MM.1S (cell line): ENCODE measurements around the gene YOD1.

ENCODE experiments used
- DNase-seq: peaks from one replicate; pipeline ENCODE4 v3.0.0-alpha.2; 2015
- H2AFZ ChIP-seq: fragments of 300-600 bp; sonication (generic); 2 replicates; pipeline ENCODE4 v1.6.0; 2016; ENCODE audit warnings: antibody characterized with exemption, low read length
- H3F3A ChIP-seq: fragments of 300-600 bp; sonication (generic); 2 replicates; pipeline ENCODE4 v1.6.1; 2016; ENCODE audit warnings: mild to moderate bottlenecking, antibody characterized with exemption, low read length, moderate library complexity, mixed read lengths; ENCODE audit not compliant: insufficient read depth
- H3K27ac ChIP-seq: fragments of 300-600 bp; sonication (generic); 2 replicates; pipeline ENCODE4 v1.5.1; 2016; ENCODE audit warnings: mild to moderate bottlenecking, low read length
- H3K27me3 ChIP-seq: fragments of 300-600 bp; sonication (generic); replicated peaks from 2 replicates; pipeline ENCODE4 v1.6.0; 2016; ENCODE audit warnings: low read length; ENCODE audit not compliant: insufficient read depth
- H3K36me3 ChIP-seq: fragments of 300-600 bp; sonication (generic); replicated peaks from 2 replicates; pipeline ENCODE4 v1.6.1; 2016; ENCODE audit warnings: mild to moderate bottlenecking, low read length, mixed read lengths; ENCODE audit not compliant: insufficient read depth
- H3K4me1 ChIP-seq: fragments of 300-600 bp; sonication (generic); 2 replicates; pipeline ENCODE4 v1.6.1; 2016; ENCODE audit warnings: low read length, mixed read lengths
- H3K4me2 ChIP-seq: fragments of 300-600 bp; sonication (generic); 2 replicates; pipeline ENCODE4 v1.6.0; 2016; ENCODE audit warnings: low read depth, low read length
- H3K4me3 ChIP-seq: fragments of 300-600 bp; sonication (generic); 2 replicates; pipeline ENCODE4 v1.5.1; 2016; ENCODE audit warnings: low read length, mixed read lengths
- H3K79me2 ChIP-seq: fragments of 300-600 bp; sonication (generic); 2 replicates; pipeline ENCODE4 v1.6.1; 2016; ENCODE audit warnings: mixed run types, low read length, mixed read lengths
- H3K9ac ChIP-seq: fragments of 300-600 bp; sonication (generic); 2 replicates; pipeline ENCODE4 v1.6.1; 2016; ENCODE audit warnings: low read length, mixed read lengths
- H3K9me2 ChIP-seq: fragments of 300-600 bp; sonication (generic); replicated peaks from 2 replicates; pipeline ENCODE4 v1.6.1; 2016; ENCODE audit warnings: mild to moderate bottlenecking, low read length, mixed read lengths; ENCODE audit not compliant: insufficient read depth
- H3K9me3 ChIP-seq: fragments of 300-600 bp; sonication (generic); replicated peaks from 2 replicates; pipeline ENCODE4 v1.6.1; 2016; ENCODE audit warnings: mild to moderate bottlenecking, low read length, mixed read lengths; ENCODE audit not compliant: insufficient read depth
- H4K20me1 ChIP-seq: fragments of 300-600 bp; sonication (generic); 2 replicates; pipeline ENCODE4 v1.6.1; 2016; ENCODE audit warnings: mild to moderate bottlenecking, low read length, moderate library complexity, mixed read lengths; ENCODE audit not compliant: insufficient read depth
- EZH2 ChIP-seq: fragments of 300-600 bp; sonication (generic); optimal IDR thresholded peaks from 2 replicates; pipeline ENCODE3; 2017; ENCODE audit warnings: low read depth, mild to moderate bottlenecking, antibody characterized with exemption, low read length, mixed read lengths
- EZH2phosphoT487 ChIP-seq: fragments of 300-600 bp; sonication (generic); IDR thresholded peaks from 2 replicates; pipeline ENCODE4 v1.6.1; 2018; ENCODE audit warnings: antibody characterized with exemption, low read length
- TF ChIP-seq, protein P1 (sequence below): fragments of 300-600 bp; sonication (generic); IDR thresholded peaks from 2 replicates; pipeline ENCODE4 v1.5.1; 2016; ENCODE audit warnings: antibody characterized with exemption, low read length, mixed read lengths

YOD1 gene

DNA sequence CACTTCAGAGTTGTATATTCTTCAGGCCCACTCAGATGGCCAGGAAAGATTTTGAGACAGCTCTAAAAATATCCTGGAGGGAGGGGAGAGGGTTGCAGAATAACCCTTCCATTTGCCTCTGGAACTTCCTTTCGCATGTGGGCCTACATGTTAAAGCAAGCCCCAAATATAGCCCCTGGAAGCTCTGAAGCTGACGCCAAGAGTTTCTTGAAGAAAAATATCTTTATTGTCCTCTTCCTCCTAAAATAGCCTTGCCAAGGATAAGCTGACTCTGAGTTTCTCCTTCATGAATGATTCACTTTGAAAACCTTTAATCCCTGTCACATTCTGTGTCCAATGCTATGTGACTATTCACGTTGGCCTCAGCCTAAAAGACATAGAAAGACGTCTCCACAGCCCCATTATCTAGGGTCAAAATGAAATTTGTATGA is 24.9 kb downstream of the YOD1 start:
- no peak overlapping the region for H3K4me3 ChIP-seq
- TF ChIP-seq, protein P1, sequence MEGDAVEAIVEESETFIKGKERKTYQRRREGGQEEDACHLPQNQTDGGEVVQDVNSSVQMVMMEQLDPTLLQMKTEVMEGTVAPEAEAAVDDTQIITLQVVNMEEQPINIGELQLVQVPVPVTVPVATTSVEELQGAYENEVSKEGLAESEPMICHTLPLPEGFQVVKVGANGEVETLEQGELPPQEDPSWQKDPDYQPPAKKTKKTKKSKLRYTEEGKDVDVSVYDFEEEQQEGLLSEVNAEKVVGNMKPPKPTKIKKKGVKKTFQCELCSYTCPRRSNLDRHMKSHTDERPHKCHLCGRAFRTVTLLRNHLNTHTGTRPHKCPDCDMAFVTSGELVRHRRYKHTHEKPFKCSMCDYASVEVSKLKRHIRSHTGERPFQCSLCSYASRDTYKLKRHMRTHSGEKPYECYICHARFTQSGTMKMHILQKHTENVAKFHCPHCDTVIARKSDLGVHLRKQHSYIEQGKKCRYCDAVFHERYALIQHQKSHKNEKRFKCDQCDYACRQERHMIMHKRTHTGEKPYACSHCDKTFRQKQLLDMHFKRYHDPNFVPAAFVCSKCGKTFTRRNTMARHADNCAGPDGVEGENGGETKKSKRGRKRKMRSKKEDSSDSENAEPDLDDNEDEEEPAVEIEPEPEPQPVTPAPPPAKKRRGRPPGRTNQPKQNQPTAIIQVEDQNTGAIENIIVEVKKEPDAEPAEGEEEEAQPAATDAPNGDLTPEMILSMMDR = no peak
- no peak for TF ChIP-seq EZH2phosphoT487
- TF ChIP-seq EZH2 = no peak
- no peaks in the 10 kb centered on the region for H3K36me3 ChIP-seq
- H3K9ac ChIP-seq = no peak overlapping the region
- H2AFZ ChIP-seq = no peak overlapping the region
- H3K4me1 ChIP-seq = peaks cover 6% of the 10 kb centered on the region; the same call in 1 of the 2 replicates
- H3F3A ChIP-seq = peaks cover 11% of the 10 kb centered on the region; the same call in 1 of the 2 replicates
- no peaks in the 10 kb centered on the region for H4K20me1 ChIP-seq
- no peaks in the 10 kb centered on the region for H3K9me3 ChIP-seq
- H3K9me2 ChIP-seq = no peaks in the 10 kb centered on the region
- DNase-seq = no peak
- no peak overlapping the region for H3K27ac ChIP-seq
- H3K4me2 ChIP-seq = no peak overlapping the region
- H3K27me3 ChIP-seq = peaks cover 47% of the 10 kb centered on the region
- no peaks in the 10 kb centered on the region for H3K79me2 ChIP-seq

DNA sequence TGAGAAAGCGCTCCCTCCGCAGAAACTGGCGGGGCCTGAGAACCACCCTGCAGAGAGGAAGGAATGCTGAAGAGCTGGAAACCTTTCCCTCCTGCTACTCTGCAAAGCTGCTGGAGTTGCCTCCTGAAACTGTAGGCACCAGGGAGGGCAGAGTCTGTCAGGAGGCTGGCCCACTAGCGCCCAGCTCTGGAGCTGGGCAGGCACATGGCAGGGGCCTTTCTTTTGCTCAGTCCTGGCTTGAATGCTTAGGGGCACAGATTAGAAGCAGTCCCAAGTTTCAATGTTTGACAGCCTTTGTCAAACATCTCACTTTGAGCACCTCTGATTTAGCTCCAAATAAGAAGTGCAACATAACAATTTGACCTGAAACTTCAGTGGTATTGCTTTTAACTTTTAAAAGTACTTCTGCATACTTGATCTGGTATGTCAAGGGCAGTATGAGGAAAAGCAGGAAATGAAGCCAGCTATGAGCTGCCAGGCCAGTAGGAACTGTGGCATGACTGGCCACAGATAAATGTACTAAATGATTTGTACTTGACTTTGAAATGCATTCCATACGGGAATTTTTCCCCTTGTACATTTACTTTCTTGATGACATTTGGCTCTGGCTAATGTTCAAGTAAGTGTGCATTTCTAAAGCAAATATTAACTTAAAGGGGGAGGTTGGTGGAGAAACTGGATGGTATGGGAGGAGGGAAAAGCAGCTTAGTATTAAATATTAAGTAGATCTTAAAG is 25.7 kb downstream of the YOD1 start:
- no peak overlapping the region for H3K4me2 ChIP-seq
- no peak overlapping the region for H3K27ac ChIP-seq
- no peak overlapping the region for H3K4me3 ChIP-seq
- no peak overlapping the region for H3K9ac ChIP-seq
- no peaks in the 10 kb centered on the region for H3K9me3 ChIP-seq
- no peaks in the 10 kb centered on the region for H4K20me1 ChIP-seq
- H3K9me2 ChIP-seq = no peaks in the 10 kb centered on the region
- H3K4me1 ChIP-seq = no peaks in the 10 kb centered on the region
- no peak for DNase-seq
- H3F3A ChIP-seq = peaks cover 4% of the 10 kb centered on the region; the same call in 1 of the 2 replicates
- TF ChIP-seq, protein P1 = no peak
- TF ChIP-seq EZH2phosphoT487 (no peak), EZH2 (no peak)
- peaks cover 43% of the 10 kb centered on the region for H3K27me3 ChIP-seq
- no peaks in the 10 kb centered on the region for H3K79me2 ChIP-seq
- no peaks in the 10 kb centered on the region for H3K36me3 ChIP-seq
- no peak overlapping the region for H2AFZ ChIP-seq

DNA sequence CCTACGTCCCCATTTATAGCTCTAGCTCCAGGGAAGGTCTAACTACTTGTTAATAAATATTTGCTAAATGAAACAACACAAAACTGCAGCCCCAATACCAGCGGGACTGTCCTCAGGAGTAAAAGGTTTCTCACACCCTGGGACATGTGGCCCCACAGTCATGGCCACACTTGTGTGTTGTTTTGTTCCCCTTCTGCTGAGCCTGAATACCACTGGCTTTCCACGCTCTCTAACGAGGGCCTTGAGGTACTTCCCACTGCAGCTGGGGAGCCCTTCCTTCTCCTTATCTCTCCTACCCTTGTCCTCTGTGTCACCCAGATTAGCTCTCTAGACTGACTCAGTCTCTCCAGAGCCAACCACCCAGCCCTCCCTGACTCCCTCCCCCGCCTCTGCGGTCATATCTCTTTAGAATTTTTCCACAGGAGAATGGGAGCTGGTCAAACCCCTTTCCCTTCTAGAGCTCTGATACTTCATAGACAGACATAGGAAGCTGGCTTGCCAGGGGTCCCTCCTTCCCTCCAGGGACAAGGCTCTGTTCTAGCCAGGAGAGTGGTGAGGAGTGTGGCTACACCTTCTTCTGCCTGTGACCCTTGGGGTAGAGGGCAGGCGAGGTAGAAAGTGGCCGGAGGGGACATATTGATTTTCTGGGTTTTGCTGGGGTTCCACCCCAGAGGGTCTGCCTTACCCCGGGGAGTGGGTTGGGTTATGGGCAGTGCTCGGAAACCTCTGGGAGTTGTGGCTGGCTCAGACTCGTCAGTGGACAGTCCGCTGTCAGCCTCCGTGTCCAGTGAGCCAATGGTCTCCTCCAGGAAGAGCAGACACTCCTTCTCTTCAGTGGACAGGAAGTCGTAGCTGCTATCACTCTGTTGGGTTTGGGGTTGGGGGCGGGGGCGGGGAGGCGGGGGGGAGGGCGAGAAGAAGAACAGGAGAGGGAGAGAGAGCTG is 26.5 kb downstream of the YOD1 start:
- H3K9ac ChIP-seq = no peak overlapping the region
- H3K79me2 ChIP-seq = no peaks in the 10 kb centered on the region
- no peak overlapping the region for H3K4me3 ChIP-seq
- no peaks in the 10 kb centered on the region for H3F3A ChIP-seq
- peaks cover 35% of the 10 kb centered on the region for H3K27me3 ChIP-seq
- no peak for DNase-seq
- no peaks in the 10 kb centered on the region for H3K4me1 ChIP-seq
- H3K4me2 ChIP-seq = no peak overlapping the region
- H3K9me2 ChIP-seq = no peaks in the 10 kb centered on the region
- TF ChIP-seq EZH2 = no peak
- H4K20me1 ChIP-seq = no peaks in the 10 kb centered on the region
- no peak overlapping the region for H2AFZ ChIP-seq
- no peaks in the 10 kb centered on the region for H3K9me3 ChIP-seq
- no peaks in the 10 kb centered on the region for H3K36me3 ChIP-seq
- H3K27ac ChIP-seq = no peak overlapping the region
